HG03354 (cell line): Measurements from ENCODE around the gene KRT12.

Experiments used
- ATAC-seq: cut with Tn5 transposase; IDR thresholded peaks from one replicate; pipeline ENCODE4 v1.9.1; 2021; ENCODE audit warnings: mild to moderate bottlenecking; ENCODE audit not compliant: unreplicated experiment, poor library complexity, severe bottlenecking

KRT12 gene

GRCh38 chr17:40848583-40849235 lies 18.3 kb downstream of the KRT12 start:
- ATAC-seq = no peak

- no peak for ATAC-seq
Measured at GRCh38 chr17:40846515-40847144, 20.4 kb downstream of the KRT12 start.

- ATAC-seq = no peak
Measured at GRCh38 chr17:40844671-40845107, 22.3 kb downstream of the KRT12 start.

GRCh38 chr17:40843242-40843641 lies 23.8 kb downstream of the KRT12 start:
- no peak for ATAC-seq

- no peak for ATAC-seq
Measured at GRCh38 chr17:40841246-40841645, 25.8 kb downstream of the KRT12 start.

- no peak for ATAC-seq
Measured at GRCh38 chr17:40839194-40839593, 27.8 kb downstream of the KRT12 start.

DNA sequence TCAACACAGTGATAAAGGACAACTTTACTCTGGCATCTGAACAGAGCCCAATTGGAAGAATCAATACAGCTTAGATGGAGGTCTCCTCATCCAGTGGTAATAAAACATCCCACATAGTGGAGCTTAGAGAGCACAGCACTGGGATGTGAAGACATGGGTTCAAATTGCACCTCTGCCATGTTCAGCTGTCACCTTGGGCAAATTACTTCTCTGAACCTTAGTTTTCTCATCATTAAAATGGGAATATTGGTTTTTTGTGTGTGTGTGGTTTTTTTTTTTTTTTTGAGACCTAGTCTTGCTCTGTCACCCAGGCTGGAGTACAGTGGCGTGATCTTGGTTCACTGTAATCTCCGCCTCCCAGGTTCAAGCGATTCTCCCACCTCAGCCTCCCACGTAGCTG lies 31.0 kb downstream of the KRT12 start:
- no peak for ATAC-seq

GRCh38 chr17:40833882-40834281 lies 33.1 kb downstream of the KRT12 start:
- no peak for ATAC-seq

DNA sequence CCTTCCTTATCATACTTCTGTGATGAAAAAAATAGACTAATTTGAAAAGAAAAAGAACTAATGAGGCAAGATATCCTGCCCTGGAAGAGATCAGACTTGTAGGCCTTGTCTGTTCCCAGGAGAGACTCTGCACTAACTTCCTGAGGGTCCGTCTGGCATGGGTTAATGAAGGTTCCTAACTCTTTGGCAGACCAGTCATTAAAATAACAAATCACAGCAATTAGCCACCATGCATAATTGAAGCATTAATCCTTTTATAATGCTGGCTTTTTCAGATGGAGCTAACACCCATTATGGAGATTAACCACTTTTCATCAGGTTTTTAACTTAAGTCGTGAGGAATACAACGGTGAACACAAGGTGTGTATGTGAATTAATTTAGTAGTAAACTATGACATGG lies 34.2 kb downstream of the KRT12 start:
- ATAC-seq = no peak

DNA sequence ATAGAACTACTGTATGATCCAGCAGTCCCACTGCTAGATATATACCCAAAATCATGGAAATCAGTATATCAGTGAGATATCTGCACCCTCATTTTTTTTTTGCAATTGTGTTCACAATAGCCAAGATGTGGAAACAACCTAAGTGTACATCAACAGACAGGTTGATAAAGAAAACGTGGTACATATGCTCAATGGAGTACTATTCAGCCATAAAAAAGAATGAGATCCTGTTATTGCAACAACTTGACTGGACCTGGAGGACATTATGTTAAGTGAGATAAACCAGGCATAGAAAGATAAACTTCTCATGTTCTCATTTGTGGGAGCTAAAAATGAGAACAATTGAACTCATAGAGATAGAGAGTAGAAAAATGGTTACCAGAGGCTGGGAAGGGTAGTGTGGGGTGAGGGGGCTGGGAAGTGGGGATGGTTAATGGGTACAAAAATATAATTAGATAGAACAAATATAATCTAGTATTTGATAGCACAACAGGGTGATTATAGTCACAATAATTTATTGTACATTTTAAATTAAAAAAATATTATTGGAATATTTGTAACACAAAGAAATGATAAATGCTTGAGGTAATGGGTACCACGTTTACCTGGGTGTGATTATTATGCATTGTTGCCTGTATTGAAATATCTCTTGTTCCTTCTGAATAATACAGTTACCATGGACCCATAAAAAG lies 36.8 kb downstream of the KRT12 start:
- ATAC-seq = no peak

- no peak for ATAC-seq
Measured at GRCh38 chr17:40828454-40829044, 38.5 kb downstream of the KRT12 start.

DNA sequence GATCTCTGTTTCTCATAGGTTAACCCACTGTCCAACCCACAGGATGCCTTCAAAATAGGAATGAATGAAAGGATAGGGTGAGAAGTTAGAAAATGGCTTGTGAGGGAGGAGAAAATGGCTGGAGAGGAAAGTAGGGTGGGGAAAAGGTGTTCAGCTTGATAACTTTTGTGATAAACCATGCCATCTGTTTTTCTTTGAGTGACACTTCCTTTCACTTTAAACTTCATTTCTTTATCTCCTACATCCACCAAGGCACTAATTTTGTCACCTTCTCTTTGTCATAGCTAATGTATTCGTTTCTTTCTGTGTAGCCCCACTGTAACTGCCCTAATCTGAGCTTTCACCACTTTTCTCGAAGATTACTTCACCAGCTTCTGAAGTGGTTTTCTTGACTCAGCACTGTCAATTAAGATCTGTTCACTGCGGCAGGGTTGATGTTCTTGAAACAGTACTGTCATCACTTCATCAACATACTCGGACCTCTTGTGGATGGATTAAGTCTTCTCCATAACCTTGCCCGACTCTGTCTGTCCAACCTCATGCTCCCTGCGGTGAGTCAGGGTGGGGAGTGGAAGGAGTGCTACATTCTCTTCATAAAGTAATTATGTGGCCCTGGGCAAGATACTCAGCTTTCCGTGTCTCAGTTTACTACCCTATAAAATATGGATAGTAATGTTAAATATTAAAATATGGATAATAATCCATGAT lies 39.1 kb downstream of the KRT12 start:
- ATAC-seq = no peak

GRCh38 chr17:40825599-40825998 lies 41.4 kb downstream of the KRT12 start:
- ATAC-seq = no peak

- ATAC-seq = no peak
Measured at GRCh38 chr17:40824015-40824832, 42.8 kb downstream of the KRT12 start.

- no peak for ATAC-seq
Measured at GRCh38 chr17:40822132-40822812, 44.8 kb downstream of the KRT12 start, which contains the start of gene KRT10. TSS of gene KRT10 (minus strand) at chr17:40822614. CDS start at chr17:40822585, 29 bp downstream.

DNA sequence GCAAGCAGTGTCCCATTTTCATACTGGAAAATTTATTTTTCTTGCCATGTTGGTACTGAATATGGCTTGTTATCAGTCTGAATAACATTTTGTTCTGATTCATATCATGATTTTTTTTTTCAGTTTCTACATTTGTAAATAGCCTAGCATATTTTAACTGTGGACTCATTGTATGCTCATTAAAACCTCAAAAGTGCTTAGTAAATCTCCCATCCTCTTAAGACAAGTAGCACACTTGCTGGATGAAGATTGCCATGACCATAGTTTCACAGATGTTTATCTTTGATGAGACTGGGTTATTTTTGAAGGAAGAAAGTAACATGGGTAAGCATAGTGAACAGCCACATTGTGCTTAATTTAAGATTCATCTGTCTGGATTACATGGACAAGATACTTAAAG lies 45.5 kb downstream of the KRT12 start:
- no peak for ATAC-seq

- no peak for ATAC-seq
Measured at GRCh38 chr17:40820228-40820838, 46.7 kb downstream of the KRT12 start.

- no peak for ATAC-seq
Measured at GRCh38 chr17:40819528-40820125, 47.4 kb downstream of the KRT12 start.
